Osteocyte (in vitro differentiated cells): ENCODE data around the gene PCARE. TPM values are rescaled to one million over a fixed set of nuclear protein-coding genes. Genes with fewer than 3 reads are reported as not detected.

Source experiments
- DNase-seq: peaks from one replicate; pipeline ENCODE4 v3.0.0; 2021; ENCODE audit warnings: mixed read lengths; ENCODE audit not compliant: unreplicated experiment; ENCODE audit errors: extremely low spot score
- H3K27ac Mint-ChIP-seq: one replicate; pipeline ENCODE4 v1.8.0; 2021; ENCODE audit warnings: mild to moderate bottlenecking, mixed read lengths; ENCODE audit not compliant: unreplicated experiment
- H3K27me3 Mint-ChIP-seq: one replicate; pipeline ENCODE4 v1.8.0; 2021; ENCODE audit warnings: mixed read lengths; ENCODE audit not compliant: unreplicated experiment
- H3K36me3 Mint-ChIP-seq: one replicate; pipeline ENCODE4 v1.8.0; 2021; ENCODE audit warnings: mixed read lengths; ENCODE audit not compliant: unreplicated experiment
- H3K4me1 Mint-ChIP-seq: one replicate; pipeline ENCODE4 v1.8.0; 2021; ENCODE audit warnings: mixed read lengths; ENCODE audit not compliant: unreplicated experiment
- H3K4me3 Mint-ChIP-seq: one replicate; pipeline ENCODE4 v1.8.0; 2021; ENCODE audit warnings: mild to moderate bottlenecking, moderate library complexity, mixed read lengths; ENCODE audit not compliant: unreplicated experiment
- H3K9me3 Mint-ChIP-seq: one replicate; pipeline ENCODE4 v1.8.0; 2021; ENCODE audit warnings: mixed read lengths; ENCODE audit not compliant: unreplicated experiment
- total RNA-seq: library from RNA; stranded (reverse); gene quantifications from 2 replicates; pipeline ENCODE4 v1.2.1, GENCODE V29; 2021
- TF ChIP-seq, protein P1 (sequence below): fragments of 200-600 bp; sonication (generic); IDR thresholded peaks from 2 replicates; pipeline ENCODE4 v1.5.0; 2021; ENCODE audit warnings: antibody characterized with exemption, mild to moderate bottlenecking, moderate library complexity

Gene PCARE
- total RNA-seq, 1 donor from 2014 or later: not detected

DNA sequence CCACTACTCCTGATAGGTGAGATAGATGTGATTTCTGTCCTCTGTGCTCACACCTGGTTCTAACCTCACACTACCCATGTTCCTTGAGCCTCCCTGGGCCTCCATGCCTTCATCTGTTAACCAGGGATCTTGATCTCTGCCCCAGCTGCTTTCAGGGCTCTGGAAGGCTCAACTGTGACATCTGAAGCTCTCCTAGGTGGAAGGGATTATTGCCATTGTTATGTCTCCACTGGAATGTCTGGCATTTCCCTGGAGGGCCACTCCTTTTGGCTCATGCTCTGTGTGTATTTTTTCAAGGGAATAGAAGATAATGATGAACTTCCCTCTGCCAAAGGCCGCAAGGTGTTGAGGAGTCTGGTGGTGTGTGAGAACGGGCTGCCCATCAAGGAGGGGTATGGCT is 41.2 kb downstream of the PCARE start:
- no peak for DNase-seq
- Mint-ChIP-seq H3K4me3 (no peak overlapping the region), H3K27me3 (peaks cover 12% of the 10 kb centered on the region), H3K27ac (no peak overlapping the region), H3K4me1 (peaks cover 2% of the 10 kb centered on the region), H3K36me3 (no peaks in the 10 kb centered on the region), H3K9me3 (no peaks in the 10 kb centered on the region)
- TF ChIP-seq, protein P1, sequence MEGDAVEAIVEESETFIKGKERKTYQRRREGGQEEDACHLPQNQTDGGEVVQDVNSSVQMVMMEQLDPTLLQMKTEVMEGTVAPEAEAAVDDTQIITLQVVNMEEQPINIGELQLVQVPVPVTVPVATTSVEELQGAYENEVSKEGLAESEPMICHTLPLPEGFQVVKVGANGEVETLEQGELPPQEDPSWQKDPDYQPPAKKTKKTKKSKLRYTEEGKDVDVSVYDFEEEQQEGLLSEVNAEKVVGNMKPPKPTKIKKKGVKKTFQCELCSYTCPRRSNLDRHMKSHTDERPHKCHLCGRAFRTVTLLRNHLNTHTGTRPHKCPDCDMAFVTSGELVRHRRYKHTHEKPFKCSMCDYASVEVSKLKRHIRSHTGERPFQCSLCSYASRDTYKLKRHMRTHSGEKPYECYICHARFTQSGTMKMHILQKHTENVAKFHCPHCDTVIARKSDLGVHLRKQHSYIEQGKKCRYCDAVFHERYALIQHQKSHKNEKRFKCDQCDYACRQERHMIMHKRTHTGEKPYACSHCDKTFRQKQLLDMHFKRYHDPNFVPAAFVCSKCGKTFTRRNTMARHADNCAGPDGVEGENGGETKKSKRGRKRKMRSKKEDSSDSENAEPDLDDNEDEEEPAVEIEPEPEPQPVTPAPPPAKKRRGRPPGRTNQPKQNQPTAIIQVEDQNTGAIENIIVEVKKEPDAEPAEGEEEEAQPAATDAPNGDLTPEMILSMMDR: no peak

DNA sequence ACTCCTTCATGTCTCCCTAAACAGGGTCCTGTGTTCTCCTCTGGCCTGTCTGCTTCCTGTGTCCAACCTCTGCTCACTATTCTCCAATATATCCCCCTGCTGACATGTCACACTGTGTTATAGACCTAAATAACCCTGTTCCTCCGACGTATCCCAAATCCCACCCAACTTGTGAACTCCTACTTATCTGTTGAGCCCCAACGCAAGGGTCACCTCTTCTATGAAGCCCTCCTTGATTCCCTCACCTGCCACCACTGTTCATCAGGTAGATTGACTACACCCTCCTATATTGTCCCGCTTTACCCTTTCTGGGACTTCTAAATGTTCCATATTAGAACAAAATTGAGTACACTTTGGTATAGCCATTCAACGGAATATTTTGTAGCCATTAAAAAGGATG is 42.1 kb downstream of the PCARE start:
- H3K36me3 Mint-ChIP-seq: no peaks in the 10 kb centered on the region
- H3K9me3 Mint-ChIP-seq: no peaks in the 10 kb centered on the region
- H3K4me3 Mint-ChIP-seq: no peak overlapping the region
- no peak overlapping the region for H3K27ac Mint-ChIP-seq
- H3K4me1 Mint-ChIP-seq: peaks cover 2% of the 10 kb centered on the region
- H3K27me3 Mint-ChIP-seq: peaks cover 12% of the 10 kb centered on the region
- TF ChIP-seq, protein P1: no peak
- DNase-seq: no peak

DNA sequence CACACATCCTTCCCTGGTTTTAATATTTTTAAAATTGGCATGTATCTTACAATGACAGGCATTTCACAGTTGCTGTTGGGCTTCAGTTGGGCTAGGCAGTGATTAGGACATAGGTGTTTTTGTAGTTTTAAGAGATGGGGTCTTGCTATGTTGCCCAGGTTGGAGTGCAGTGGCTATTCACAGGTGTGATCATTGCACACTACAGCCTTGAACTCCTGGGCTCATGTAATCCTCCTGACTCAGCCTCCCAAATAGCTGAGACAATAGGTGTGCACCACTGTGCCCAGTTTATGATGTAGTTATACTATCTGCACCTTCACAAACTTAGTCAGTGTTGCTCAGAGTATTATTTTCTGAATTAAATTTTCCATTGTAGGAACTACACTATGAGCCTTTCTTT is 43.3 kb downstream of the PCARE start:
- Mint-ChIP-seq H3K27ac (no peak overlapping the region), H3K4me1 (peaks cover 2% of the 10 kb centered on the region), H3K9me3 (no peaks in the 10 kb centered on the region), H3K27me3 (peaks cover 12% of the 10 kb centered on the region), H3K36me3 (no peaks in the 10 kb centered on the region), H3K4me3 (no peak overlapping the region)
- TF ChIP-seq, protein P1: no peak
- DNase-seq: no peak

DNA sequence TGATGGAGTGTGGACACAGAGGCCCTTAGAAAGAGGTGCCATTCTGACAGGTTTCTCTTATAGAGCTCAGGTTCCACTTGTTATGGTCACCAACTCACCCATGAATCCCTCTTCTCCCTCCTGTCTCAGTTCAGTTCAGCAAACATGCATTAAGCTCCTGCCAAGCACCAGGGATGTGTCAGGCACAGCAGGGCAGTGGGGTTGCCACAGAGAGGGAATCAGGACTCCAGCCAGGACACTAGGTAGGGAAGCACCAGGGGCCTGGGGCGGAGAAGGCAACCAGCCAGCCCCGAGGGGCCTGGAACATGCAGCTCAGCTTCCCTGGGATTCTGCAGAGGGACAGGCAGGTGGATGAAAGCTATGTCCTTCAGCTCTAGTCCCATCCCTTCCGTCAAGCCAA is 48.6 kb downstream of the PCARE start:
- peaks cover 6% of the 10 kb centered on the region for H3K27me3 Mint-ChIP-seq
- TF ChIP-seq, protein P1: no peak
- H3K4me1 Mint-ChIP-seq: peaks cover 6% of the 10 kb centered on the region
- H3K4me3 Mint-ChIP-seq: no peak overlapping the region
- H3K36me3 Mint-ChIP-seq: no peaks in the 10 kb centered on the region
- no peaks in the 10 kb centered on the region for H3K9me3 Mint-ChIP-seq
- no peak overlapping the region for H3K27ac Mint-ChIP-seq
- DNase-seq: no peak

GRCh38 chr2:29024882-29025430 is 49.4 kb downstream of the PCARE start:
- H3K4me1 Mint-ChIP-seq: peaks cover 6% of the 10 kb centered on the region
- H3K9me3 Mint-ChIP-seq: no peaks in the 10 kb centered on the region
- no peak overlapping the region for H3K27ac Mint-ChIP-seq
- H3K36me3 Mint-ChIP-seq: no peaks in the 10 kb centered on the region
- H3K4me3 Mint-ChIP-seq: no peak overlapping the region
- H3K27me3 Mint-ChIP-seq: peaks cover 7% of the 10 kb centered on the region
- TF ChIP-seq, protein P1: no peak
- no peak for DNase-seq
